ENCODE results near the gene JCHAIN. TPM values are rescaled to one million over a fixed set of nuclear protein-coding genes. Genes with fewer than 3 reads are reported as not detected.

JCHAIN gene
- total and polyA plus RNA-seq, 2 of the 4 experiments (the other 2 are of a cell fraction), result 0.72 to 0.86 TPM

DNA sequence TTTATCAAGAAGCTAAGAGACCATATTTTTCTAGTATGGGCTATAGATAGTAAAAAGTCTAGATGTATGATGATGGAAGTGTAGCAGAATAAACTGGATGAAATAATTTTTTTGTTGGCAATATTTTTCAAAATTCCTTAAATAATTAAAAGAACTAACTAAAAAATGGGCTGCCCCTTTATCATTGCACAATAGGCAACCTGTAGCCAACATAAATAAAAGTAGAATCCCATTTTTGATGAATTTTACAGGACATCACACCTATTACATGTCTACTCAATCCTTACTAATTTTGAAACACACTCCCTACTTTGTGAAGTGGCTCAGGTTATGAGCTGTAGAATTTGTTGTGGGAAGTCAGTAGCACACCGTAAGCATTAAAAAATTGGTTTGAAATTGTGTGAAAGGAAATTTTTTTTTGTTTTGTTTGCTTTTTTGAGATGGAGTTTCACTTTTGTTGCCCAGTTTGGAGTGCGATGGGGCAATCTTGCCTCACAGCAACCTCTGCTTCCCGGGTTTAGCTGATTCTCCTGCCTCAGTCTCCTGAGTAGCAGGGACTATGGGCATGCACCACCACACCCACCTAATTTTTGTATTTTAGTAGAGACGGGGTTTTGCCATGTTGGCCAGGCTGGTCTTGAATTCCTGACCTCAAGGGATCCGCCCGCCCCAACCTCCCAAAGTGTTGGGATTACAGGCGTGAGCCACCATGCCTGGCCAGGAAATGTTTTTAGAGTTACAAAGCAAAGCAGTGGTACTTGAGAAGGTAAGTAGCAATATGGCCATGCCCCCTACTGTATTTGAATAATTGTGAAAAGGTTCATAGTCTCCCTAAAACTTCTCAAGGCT, 46.5 kb upstream of the JCHAIN start:
- dilution Hi-C loops (cut with HindIII; ENCODE audit: low sequenced_read_pairs, unreplicated experiment), result no loop called here
- H2AK9ac ChIP-seq (replicated peaks; ENCODE audit: low read depth, low read length, poor library complexity), result peak overlapping the region; percentile 35
- H3K14ac ChIP-seq (replicated peaks; ENCODE audit: low read depth, low read length), result no peak overlapping the region
- in situ Hi-C loops (cut with MboI; ENCODE audit: low sequenced_read_pairs), result no loop called here
- POLR2A ChIA-PET (ENCODE audit: unreplicated experiment), result interaction anchor here (0.6 kb wide), 1 partner anchor 22 kb away, joined by 3 read pairs; no protein-coding TSS in a partner anchor
- no peak overlapping the region for H3K4me3 ChIP-seq (ENCODE audit: insufficient read depth, low read depth, low read length)
- peaks cover 14 to 65% of the 10 kb centered on the region in 2 experiments; a peak in 3 of 4 replicates for H3K79me1 ChIP-seq (ENCODE audit: low read depth in 1 of 2, low read length in 2 of 2)
- H3K9me3 ChIP-seq (ENCODE audit: control insufficient read depth, insufficient read depth, low read length), result no peaks in the 10 kb centered on the region
- H4K5ac ChIP-seq (ENCODE audit: low read depth, low read length), result no peak overlapping the region
- no peak overlapping the region for H2BK120ac ChIP-seq (ENCODE audit: low read depth, low read length)
- H3K27ac ChIP-seq (ENCODE audit: insufficient read depth, low read length), result no peak overlapping the region
- peaks cover 4% of the 10 kb centered on the region; the same call in 1 of the 2 replicates for H4K20me1 ChIP-seq (ENCODE audit: insufficient read depth, low read length)
- H2AFZ ChIP-seq (replicated peaks; ENCODE audit: low read length, poor library complexity), result no peak overlapping the region
- DNase-seq, result no peak
- no TSS peak for BruUV-seq (replicated peaks)
- intact Hi-C loops (cut with micrococcal nuclease), result no loop called here
- no peak overlapping the region for H4K8ac ChIP-seq (ENCODE audit: low read depth in 2 of 2, low read length in 2 of 2)
- WGBS, 2 experiments (ENCODE audit: extremely low coverage in 2 of 2, insufficient read length in 1 of 2), result 100% methylated on average over 1 to 2 of the region's 7 CpGs
- no peak for TF ChIP-seq RCOR1 (IDR thresholded peaks at IDR 0.05; ENCODE audit: insufficient replicate concordance, low read length)
- no peak for TF ChIP-seq SMC3 (IDR thresholded peaks at IDR 0.05; ENCODE audit: low read depth, low read length)
- TF ChIP-seq, protein P1, sequence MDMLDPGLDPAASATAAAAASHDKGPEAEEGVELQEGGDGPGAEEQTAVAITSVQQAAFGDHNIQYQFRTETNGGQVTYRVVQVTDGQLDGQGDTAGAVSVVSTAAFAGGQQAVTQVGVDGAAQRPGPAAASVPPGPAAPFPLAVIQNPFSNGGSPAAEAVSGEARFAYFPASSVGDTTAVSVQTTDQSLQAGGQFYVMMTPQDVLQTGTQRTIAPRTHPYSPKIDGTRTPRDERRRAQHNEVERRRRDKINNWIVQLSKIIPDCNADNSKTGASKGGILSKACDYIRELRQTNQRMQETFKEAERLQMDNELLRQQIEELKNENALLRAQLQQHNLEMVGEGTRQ (IDR thresholded peaks at IDR 0.05; ENCODE audit: low read depth, low read length), result no peak
- TF ChIP-seq CEBPB (IDR thresholded peaks at IDR 0.05; ENCODE audit: low read depth, low read length), result peak; percentile 63
- no peaks in the 10 kb centered on the region for H3K36me3 ChIP-seq (ENCODE audit: control insufficient read depth, insufficient read depth, low read length)
- H4K91ac ChIP-seq (ENCODE audit: insufficient read depth, low read depth, low read length), result no peak overlapping the region
- H2BK20ac ChIP-seq (ENCODE audit: low read depth, low read length), result no peak overlapping the region
- no peak overlapping the region for H2AK5ac ChIP-seq (ENCODE audit: low read depth, low read length)
- no peak overlapping the region for H3K23ac ChIP-seq (ENCODE audit: low read depth, low read length)
- H3K56ac ChIP-seq (ENCODE audit: extremely low read depth, insufficient read depth, low read length), result no peak overlapping the region
- no peak overlapping the region for H3K4ac ChIP-seq (ENCODE audit: low read depth, low read length)
- H3K9me1 ChIP-seq (ENCODE audit: insufficient read depth, low read length), result peaks cover 14% of the 10 kb centered on the region
- no peak overlapping the region for H2BK5ac ChIP-seq (ENCODE audit: low read depth, low read length, poor library complexity, severe bottlenecking)
- H3K4me2 ChIP-seq (ENCODE audit: low read depth, low read length), result no peak overlapping the region
- no peaks in the 10 kb centered on the region for H3K4me1 ChIP-seq (ENCODE audit: control insufficient read depth, insufficient read depth, low read length)
- no peak overlapping the region for H3K9ac ChIP-seq (ENCODE audit: low read depth, low read length)
- no peak for ATAC-seq (ENCODE audit: low read depth)
- CTCF ChIA-PET, result interaction anchor here (0.7 kb wide), 1 partner anchor 9 kb away, joined by 4 read pairs; the partner anchor contains the start of gene RUFY3
- no peaks in the 10 kb centered on the region for H3K27me3 ChIP-seq (ENCODE audit: control insufficient read depth, insufficient read depth, low read length)
- no peak overlapping the region for H3K18ac ChIP-seq (ENCODE audit: low read depth, low read length)
- H2BK15ac ChIP-seq (ENCODE audit: low read depth, low read length), result no peak overlapping the region

Measured in IMR-90 (cell line).